Colonic mucosa (tissue), 4 donors: ENCODE results near the gene SERBP1. TPM values are rescaled to one million over a fixed set of nuclear protein-coding genes. Genes with fewer than 3 reads are reported as not detected.

ENCODE experiments used
- DNase-seq: peaks from one replicate; pipeline ENCODE4 v3.0.0-alpha.2; 2020
- H3K27ac ChIP-seq: fragments of 200-600 bp; one replicate; pipeline ENCODE4 v1.8.0; 2021
- H3K27me3 ChIP-seq: fragments of 200-600 bp; one replicate; pipeline ENCODE4 v1.8.0; 2021
- H3K36me3 ChIP-seq: fragments of 200-600 bp; one replicate; pipeline ENCODE4 v1.8.0; 2021
- H3K4me1 ChIP-seq: fragments of 200-600 bp; one replicate; pipeline ENCODE4 v1.8.0; 2021; ENCODE audit warnings: mild to moderate bottlenecking
- H3K4me3 ChIP-seq: fragments of 200-600 bp; one replicate; pipeline ENCODE4 v1.8.0; 2021
- H3K9ac ChIP-seq, 2 donors: one replicate each; pipeline ENCODE4 v1.7.0; 2013; ENCODE audit warnings: control low read depth in 2 of 2, low read depth in 2 of 2, low read length in 2 of 2
- H3K9me3 ChIP-seq: fragments of 200-600 bp; one replicate; pipeline ENCODE4 v1.8.0; 2021
- intact Hi-C: fragments of 100-400 bp; cut with DNase I; formaldehyde crosslinking; loops from one replicate; pipeline ENCODE4 v1.14.1; 2022
- total RNA-seq, 2 donors: library from RNA; stranded (reverse); fragmentation: NEBNext Ultra II Directional in 1 of 2; extraction: Animal tissue kit (Norgen Biotek cat#: 25700) in 1 of 2; gene quantifications; one replicate each; pipeline ENCODE4 v1.2.1, GENCODE V29; 2021
- TF ChIP-seq, protein P1 (sequence below): fragments of 200-600 bp; IDR thresholded peaks from one replicate; pipeline ENCODE4 v1.8.0; 2022; ENCODE audit warnings: antibody characterized with exemption, mild to moderate bottlenecking
- donor health status: healthy.
- donor health status: DM: no; HTN: no; CAD: no.
- donor health status: DM: no; HTN: no; CAD: no.

Gene SERBP1
- total RNA-seq, 2 donors from 2014 or later: 152 to 260 TPM

DNA sequence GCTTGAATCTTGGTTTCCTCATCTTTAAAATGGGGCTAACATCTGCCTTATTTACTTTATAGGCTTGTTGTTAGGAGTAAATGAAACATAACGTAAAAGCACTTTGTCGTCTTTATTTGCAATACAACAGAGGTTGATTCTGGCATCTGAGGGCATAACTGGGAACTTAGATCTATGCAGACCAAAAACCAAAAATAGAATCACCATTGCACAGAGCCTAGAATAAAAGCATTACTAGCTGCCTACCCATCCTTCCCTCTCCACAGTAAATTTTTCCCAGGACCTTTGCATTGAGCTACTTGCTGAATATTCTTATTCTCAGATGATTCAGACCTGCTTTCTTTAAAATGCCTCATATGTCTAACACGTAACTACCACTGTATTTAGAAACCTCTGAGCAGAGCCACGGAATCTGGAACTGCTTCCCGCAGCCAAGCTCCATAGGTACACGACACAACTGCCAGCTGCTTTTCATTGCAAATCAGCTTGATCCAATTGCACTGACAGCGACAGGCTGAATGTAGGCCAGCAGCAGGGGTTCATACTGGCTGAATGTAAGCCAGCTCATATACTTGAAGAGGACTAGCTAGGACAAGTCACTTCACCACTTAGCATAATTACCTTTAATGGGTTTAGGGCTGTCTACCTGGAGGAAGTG lies 33.2 kb upstream of the SERBP1 start:
- Histone ChIP-seq H3K4me3 (no peak overlapping the region), H3K27ac (no peak overlapping the region), H3K4me1 (no peaks in the 10 kb centered on the region), H3K36me3 (no peaks in the 10 kb centered on the region), H3K27me3 (no peaks in the 10 kb centered on the region), H3K9ac (no peak overlapping the region), H3K9me3 (no peaks in the 10 kb centered on the region)
- no peak for DNase-seq
- TF ChIP-seq, protein P1, sequence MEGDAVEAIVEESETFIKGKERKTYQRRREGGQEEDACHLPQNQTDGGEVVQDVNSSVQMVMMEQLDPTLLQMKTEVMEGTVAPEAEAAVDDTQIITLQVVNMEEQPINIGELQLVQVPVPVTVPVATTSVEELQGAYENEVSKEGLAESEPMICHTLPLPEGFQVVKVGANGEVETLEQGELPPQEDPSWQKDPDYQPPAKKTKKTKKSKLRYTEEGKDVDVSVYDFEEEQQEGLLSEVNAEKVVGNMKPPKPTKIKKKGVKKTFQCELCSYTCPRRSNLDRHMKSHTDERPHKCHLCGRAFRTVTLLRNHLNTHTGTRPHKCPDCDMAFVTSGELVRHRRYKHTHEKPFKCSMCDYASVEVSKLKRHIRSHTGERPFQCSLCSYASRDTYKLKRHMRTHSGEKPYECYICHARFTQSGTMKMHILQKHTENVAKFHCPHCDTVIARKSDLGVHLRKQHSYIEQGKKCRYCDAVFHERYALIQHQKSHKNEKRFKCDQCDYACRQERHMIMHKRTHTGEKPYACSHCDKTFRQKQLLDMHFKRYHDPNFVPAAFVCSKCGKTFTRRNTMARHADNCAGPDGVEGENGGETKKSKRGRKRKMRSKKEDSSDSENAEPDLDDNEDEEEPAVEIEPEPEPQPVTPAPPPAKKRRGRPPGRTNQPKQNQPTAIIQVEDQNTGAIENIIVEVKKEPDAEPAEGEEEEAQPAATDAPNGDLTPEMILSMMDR: no peak
- intact Hi-C loops: no loop called here

DNA sequence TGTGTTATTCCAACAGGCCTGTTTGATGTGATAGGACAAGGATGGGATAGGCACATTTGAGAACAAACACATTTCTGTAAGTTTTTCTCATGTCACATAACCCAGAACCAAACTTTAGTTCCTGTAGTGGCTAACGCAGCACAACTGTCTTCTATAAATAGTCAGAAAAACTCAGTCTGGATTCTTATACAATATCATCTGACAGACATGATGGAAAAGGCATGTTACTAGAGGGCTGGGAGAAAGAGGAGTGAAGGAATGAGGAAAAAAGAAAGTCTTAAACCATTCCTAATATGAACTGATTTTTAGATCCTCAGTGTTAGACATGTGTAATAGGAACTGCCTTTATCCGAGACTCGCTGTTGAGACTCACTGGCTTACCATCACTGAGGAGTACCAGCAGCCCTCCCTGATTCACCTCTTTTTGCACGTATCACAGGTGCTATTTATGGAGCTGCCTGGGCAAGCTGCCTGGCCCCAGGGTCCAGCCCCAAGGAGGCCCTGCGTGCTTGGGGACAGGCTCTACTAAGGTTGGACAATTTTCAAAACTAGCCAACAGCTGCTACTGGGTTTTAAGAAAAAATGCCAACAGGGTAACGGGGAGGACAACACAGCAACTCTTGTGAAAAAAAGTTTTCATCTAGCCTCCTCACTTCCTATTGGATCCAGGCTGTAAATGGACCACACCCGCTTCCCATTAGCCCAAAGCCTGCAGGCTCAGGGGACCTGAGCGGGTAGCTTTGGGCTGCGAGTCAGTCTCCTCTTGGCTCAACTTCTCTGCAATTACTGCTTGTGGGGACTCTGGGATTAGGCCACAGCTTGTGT lies 30.7 kb upstream of the SERBP1 start:
- intact Hi-C loops: no loop called here
- H3K9me3 ChIP-seq: no peaks in the 10 kb centered on the region
- no peak for DNase-seq
- no peak overlapping the region for H3K27ac ChIP-seq
- no peaks in the 10 kb centered on the region for H3K27me3 ChIP-seq
- no peak overlapping the region for H3K4me3 ChIP-seq
- no peaks in the 10 kb centered on the region for H3K36me3 ChIP-seq
- TF ChIP-seq, protein P1: no peak
- no peaks in the 10 kb centered on the region for H3K4me1 ChIP-seq
- H3K9ac ChIP-seq: no peak overlapping the region

DNA sequence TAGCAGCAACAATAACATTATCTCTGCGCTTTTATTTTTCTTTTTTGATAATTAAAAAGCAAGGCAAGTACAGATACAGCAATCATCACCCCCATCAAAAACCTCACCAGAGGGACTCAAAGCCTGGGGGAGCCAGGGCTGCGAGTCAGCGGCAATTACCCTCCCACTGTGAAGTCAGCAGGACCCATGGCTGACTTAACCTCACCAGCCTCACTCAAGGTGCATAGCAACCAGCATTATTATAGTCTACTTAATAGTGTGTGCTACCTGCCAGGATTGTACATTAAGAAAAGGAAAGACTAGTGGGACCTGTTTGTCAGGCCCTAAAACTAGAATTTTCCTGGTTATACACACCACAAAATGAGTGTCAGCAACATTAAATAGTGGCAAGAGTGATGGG lies 28.9 kb upstream of the SERBP1 start:
- Histone ChIP-seq H3K4me1 (no peaks in the 10 kb centered on the region), H3K9ac (no peak overlapping the region), H3K27me3 (no peaks in the 10 kb centered on the region), H3K4me3 (no peak overlapping the region), H3K27ac (no peak overlapping the region), H3K36me3 (no peaks in the 10 kb centered on the region), H3K9me3 (no peaks in the 10 kb centered on the region)
- intact Hi-C loops: no loop called here
- TF ChIP-seq, protein P1: no peak
- no peak for DNase-seq

DNA sequence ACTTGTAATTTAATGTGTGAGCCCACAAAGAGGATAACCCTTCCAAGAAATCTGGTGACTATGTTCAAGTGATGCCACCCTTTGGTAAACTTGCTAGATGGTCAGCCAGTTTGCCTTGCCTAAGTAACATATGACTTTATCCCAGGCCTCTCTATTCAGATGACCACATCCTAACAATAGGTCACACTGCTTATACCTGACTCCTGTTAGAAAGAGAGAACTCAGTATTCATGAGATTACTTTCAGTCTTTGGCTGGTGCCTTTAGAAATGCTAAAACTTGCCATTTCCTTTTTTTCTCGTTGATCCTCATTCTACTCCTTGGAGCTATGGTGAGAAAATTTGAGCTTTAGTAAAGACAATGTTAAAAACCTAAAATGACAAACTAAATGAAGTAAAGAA lies 28.5 kb upstream of the SERBP1 start:
- TF ChIP-seq, protein P1: no peak
- Histone ChIP-seq H3K9ac (no peak overlapping the region), H3K27me3 (no peaks in the 10 kb centered on the region), H3K27ac (no peak overlapping the region), H3K36me3 (no peaks in the 10 kb centered on the region), H3K9me3 (no peaks in the 10 kb centered on the region), H3K4me1 (no peaks in the 10 kb centered on the region), H3K4me3 (no peak overlapping the region)
- DNase-seq: no peak
- intact Hi-C loops: no loop called here

DNA sequence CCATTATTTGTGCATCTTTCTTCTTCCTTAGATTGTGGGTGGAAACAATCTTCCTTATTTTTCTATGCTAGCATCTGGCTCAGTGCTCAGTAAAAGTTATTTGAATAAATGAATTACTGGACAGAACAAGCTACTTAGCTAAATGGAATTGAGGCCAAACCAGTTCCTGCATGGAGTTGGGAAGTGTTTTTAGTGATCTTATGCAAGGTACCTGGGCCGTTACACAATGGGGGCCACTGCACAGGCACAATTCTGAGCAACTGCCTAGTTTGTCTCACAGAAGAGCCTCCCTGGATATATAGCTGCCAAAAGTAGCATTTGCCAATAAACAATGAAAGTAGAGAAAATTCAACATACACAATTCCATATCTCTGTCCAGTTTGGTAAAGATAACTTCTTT lies 27.0 kb upstream of the SERBP1 start:
- Histone ChIP-seq H3K4me3 (no peak overlapping the region), H3K27ac (no peak overlapping the region)
- intact Hi-C loops: no loop called here

More for the DNA sequence above, 27.0 kb upstream of the SERBP1 start:
- TF ChIP-seq, protein P1: no peak
- no peak overlapping the region for H3K9ac ChIP-seq
- H3K9me3 ChIP-seq: no peaks in the 10 kb centered on the region
- no peaks in the 10 kb centered on the region for H3K36me3 ChIP-seq
- no peak for DNase-seq
- H3K4me1 ChIP-seq: no peaks in the 10 kb centered on the region
- H3K27me3 ChIP-seq: no peaks in the 10 kb centered on the region
